SU-DHL-6 (cell line): ENCODE data around the gene IL1RL1.

Experiments
- H2AFZ ChIP-seq: fragments of 200-600 bp; sonication (generic); 2 replicates; pipeline ENCODE4 v1.6.1; 2014; ENCODE audit warnings: low read depth, mild to moderate bottlenecking, moderate library complexity, mixed read lengths, antibody characterized with exemption, low read length; ENCODE audit not compliant: severe bottlenecking
- H3F3A ChIP-seq: fragments of 200-600 bp; shearing (Covaris generic); 2 replicates; pipeline ENCODE4 v1.6.0; 2016; ENCODE audit warnings: antibody characterized with exemption, mild to moderate bottlenecking; ENCODE audit not compliant: insufficient read depth
- H3K27ac ChIP-seq: fragments of 200-600 bp; sonication (generic); 2 replicates; pipeline ENCODE4 v1.5.1; 2016; ENCODE audit warnings: low read depth, mild to moderate bottlenecking, low read length, moderate library complexity, mixed read lengths
- H3K27me3 ChIP-seq: fragments of 200-600 bp; sonication (generic), shearing (Covaris generic); 2 replicates; pipeline ENCODE4 v1.6.0; 2014; ENCODE audit warnings: mild to moderate bottlenecking, low read length
- H3K36me3 ChIP-seq: fragments of 200-600 bp; sonication (generic); 2 replicates; pipeline ENCODE4 v1.6.1; 2014; ENCODE audit warnings: mild to moderate bottlenecking, low read length, mixed read lengths
- H3K4me2 ChIP-seq: fragments of 300-600, 200-600 bp; shearing (Covaris generic), sonication (generic); 2 replicates; pipeline ENCODE4 v1.6.0; 2014; ENCODE audit warnings: low read length, low read depth, mild to moderate bottlenecking; ENCODE audit not compliant: poor library complexity, severe bottlenecking
- H3K4me3 ChIP-seq: fragments of 200-600 bp; sonication (generic); 2 replicates; pipeline ENCODE4 v1.5.1; 2014; ENCODE audit warnings: antibody characterized with exemption, low read length, mild to moderate bottlenecking, mixed read lengths; ENCODE audit not compliant: insufficient read depth, poor library complexity, severe bottlenecking
- H3K79me2 ChIP-seq: fragments of 200-600 bp; sonication (generic); 2 replicates; pipeline ENCODE4 v1.6.1; 2014; ENCODE audit warnings: mild to moderate bottlenecking, low read length, moderate library complexity; ENCODE audit not compliant: insufficient read depth
- H3K9ac ChIP-seq: fragments of 200-600 bp; sonication (generic); 2 replicates; pipeline ENCODE4 v1.7.0; 2014; ENCODE audit warnings: mild to moderate bottlenecking, low read length
- H3K9me2 ChIP-seq: fragments of 200-600 bp; sonication (generic); replicated peaks from 2 replicates; pipeline ENCODE4 v1.6.1; 2014; ENCODE audit warnings: low read length; ENCODE audit not compliant: insufficient read depth
- H3K9me3 ChIP-seq: fragments of 200-600 bp; sonication (generic); 2 replicates; pipeline ENCODE4 v1.6.1; 2014; ENCODE audit warnings: low read length, mixed read lengths; ENCODE audit not compliant: insufficient read depth
- H4K20me1 ChIP-seq: fragments of 200-600 bp; sonication (generic); 2 replicates; pipeline ENCODE4 v1.6.1; 2014; ENCODE audit warnings: low read depth, mild to moderate bottlenecking, antibody characterized with exemption, low read length, moderate library complexity, mixed read lengths
- CTCF ChIP-seq: fragments of 200-600 bp; sonication (generic); IDR thresholded peaks from one replicate; pipeline ENCODE4 v1.5.1; 2017; ENCODE audit warnings: antibody characterized with exemption, mild to moderate bottlenecking, low read length, moderate library complexity; ENCODE audit not compliant: insufficient read depth, poor library complexity, severe bottlenecking
- EZH2phosphoT487 ChIP-seq: fragments of 200-600 bp; sonication (generic), shearing (Covaris generic); conservative IDR thresholded peaks from 2 replicates; pipeline ENCODE4 v1.6.1; 2018; ENCODE audit warnings: mild to moderate bottlenecking, antibody characterized with exemption, low read length, moderate library complexity, mixed read lengths

The IL1RL1 gene

GRCh38 chr2:102337012-102337411 lies 25.6 kb downstream of the IL1RL1 start:
- no peaks in the 10 kb centered on the region for H4K20me1 ChIP-seq
- no peak overlapping the region for H3K27ac ChIP-seq
- no peaks in the 10 kb centered on the region for H3K27me3 ChIP-seq
- H3K79me2 ChIP-seq: no peaks in the 10 kb centered on the region
- TF ChIP-seq EZH2phosphoT487: no peak
- no peak for TF ChIP-seq CTCF
- H3K4me3 ChIP-seq: no peak overlapping the region
- H3K9me2 ChIP-seq: no peaks in the 10 kb centered on the region
- no peak overlapping the region for H3K4me2 ChIP-seq
- no peak overlapping the region for H3K9ac ChIP-seq
- H3K36me3 ChIP-seq: no peaks in the 10 kb centered on the region
- 0 out of 2 replicates have a peak, but pooled peaks cover 3% of the 10 kb centered on the region for H3F3A ChIP-seq
- H2AFZ ChIP-seq: no peak overlapping the region
- no peaks in the 10 kb centered on the region for H3K9me3 ChIP-seq

GRCh38 chr2:102337481-102338386 lies 26.4 kb downstream of the IL1RL1 start:
- Histone ChIP-seq H3F3A (0 out of 2 replicates have a peak, but pooled peaks cover 3% of the 10 kb centered on the region), H3K4me3 (no peak overlapping the region), H4K20me1 (no peaks in the 10 kb centered on the region), H3K4me2 (no peak overlapping the region), H3K79me2 (no peaks in the 10 kb centered on the region), H2AFZ (no peak overlapping the region), H3K9me3 (no peaks in the 10 kb centered on the region), H3K9ac (no peak overlapping the region), H3K9me2 (no peaks in the 10 kb centered on the region), H3K36me3 (no peaks in the 10 kb centered on the region), H3K27ac (peak overlapping the region; percentile 23; the same call in 1 of the 2 replicates), H3K27me3 (no peaks in the 10 kb centered on the region)
- TF ChIP-seq CTCF (no peak), EZH2phosphoT487 (no peak)

- Histone ChIP-seq H3K4me2 (no peak overlapping the region), H3F3A (0 out of 2 replicates have a peak, but pooled peaks cover 3% of the 10 kb centered on the region), H3K27ac (no peak overlapping the region), H2AFZ (no peak overlapping the region), H3K79me2 (no peaks in the 10 kb centered on the region), H3K9me3 (no peaks in the 10 kb centered on the region), H3K36me3 (no peaks in the 10 kb centered on the region), H3K4me3 (no peak overlapping the region), H3K9me2 (no peaks in the 10 kb centered on the region), H4K20me1 (no peaks in the 10 kb centered on the region), H3K27me3 (no peaks in the 10 kb centered on the region), H3K9ac (no peak overlapping the region)
- TF ChIP-seq CTCF (no peak), EZH2phosphoT487 (no peak)
Observed at GRCh38 chr2:102340778-102341177, 29.4 kb downstream of the IL1RL1 start.
